NCI-H2107 (cell line): Measurements from ENCODE around the gene TBC1D8B.
"Not testable (repeated sequence)": the region's sequence is repeated elsewhere in the genome, so short reads cannot be mapped to it uniquely, and the experiment has no call there.

ENCODE experiments used
- DNase-seq: peaks from one replicate; lab custom pipeline; 2025; lab: John Stamatoyannopoulos, UW

TBC1D8B gene

GRCh38 chrX:106802388-106803275, at the start of gene TBC1D8B:
TBC1D8B (plus strand) TSS chrX:106802673; CDS start chrX:106802854, 181 bp downstream.
- DNase-seq, result peak; percentile 13

- not testable (repeated sequence) for DNase-seq
Observed at GRCh38 chrX:106769288-106769687, 33.2 kb upstream of the TBC1D8B start.

GRCh38 chrX:106774981-106775380, 27.5 kb upstream of the TBC1D8B start:
- no peak for DNase-seq

DNA sequence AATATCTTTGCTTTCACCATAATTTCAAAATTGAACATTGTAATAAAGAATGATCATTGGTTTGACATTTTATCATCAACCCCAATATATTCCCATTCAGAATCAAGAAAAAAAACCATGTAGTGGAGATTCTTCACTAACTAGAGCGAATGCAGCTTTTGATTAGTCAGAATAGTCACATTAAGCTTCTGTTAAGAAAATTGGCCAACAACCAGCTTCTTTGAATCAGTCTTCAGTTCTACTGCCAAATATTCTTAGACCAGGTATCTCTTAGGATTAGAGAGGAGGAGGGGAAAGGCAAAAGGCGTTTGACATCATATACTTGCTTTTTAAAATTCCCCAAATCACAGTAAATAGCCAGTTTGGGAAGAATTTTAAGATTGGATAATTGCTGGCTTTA, 22.2 kb upstream of the TBC1D8B start:
- no peak for DNase-seq

GRCh38 chrX:106780664-106781377, 21.7 kb upstream of the TBC1D8B start:
- no peak for DNase-seq

- no peak for DNase-seq
Observed at GRCh38 chrX:106783716-106784115, 18.8 kb upstream of the TBC1D8B start.

DNA sequence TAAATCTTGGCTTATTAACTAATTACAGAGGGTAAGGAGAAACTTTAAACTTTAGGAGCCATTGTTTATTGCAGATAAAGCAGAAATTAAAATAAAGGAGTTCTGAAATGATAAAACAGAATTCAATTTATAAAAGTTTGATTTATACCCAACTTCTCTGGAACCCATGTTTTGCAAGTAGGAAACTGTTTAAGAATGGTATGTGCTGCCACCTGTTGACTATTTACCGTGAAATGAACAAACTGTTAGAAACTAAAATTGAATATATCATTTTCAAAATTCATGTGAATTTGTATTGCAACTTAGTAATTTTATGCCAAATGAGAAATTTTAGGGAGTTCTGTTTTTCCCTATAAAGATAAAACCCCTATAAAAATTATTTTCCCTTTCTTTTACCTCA, 11.0 kb upstream of the TBC1D8B start:
- no peak for DNase-seq

DNA sequence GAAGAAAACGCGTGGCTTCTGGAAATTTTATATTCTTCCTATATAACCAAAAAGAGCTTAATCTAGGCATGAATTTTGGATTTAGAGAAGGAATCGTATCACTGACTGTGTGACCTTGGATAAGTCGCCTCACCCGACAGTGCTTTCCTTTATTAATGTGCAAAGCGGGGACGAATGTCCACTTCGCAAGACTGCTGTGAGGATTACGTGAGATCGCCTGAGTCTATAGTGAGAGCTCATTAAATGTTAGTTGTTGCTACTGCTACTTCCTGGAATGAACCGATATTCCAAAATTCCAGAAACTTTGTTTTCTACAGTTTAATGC, 448 bp upstream of the TBC1D8B start:
- no peak for DNase-seq

GRCh38 chrX:106811131-106811910, 8.8 kb downstream of the TBC1D8B start:
- DNase-seq, result no peak

DNA sequence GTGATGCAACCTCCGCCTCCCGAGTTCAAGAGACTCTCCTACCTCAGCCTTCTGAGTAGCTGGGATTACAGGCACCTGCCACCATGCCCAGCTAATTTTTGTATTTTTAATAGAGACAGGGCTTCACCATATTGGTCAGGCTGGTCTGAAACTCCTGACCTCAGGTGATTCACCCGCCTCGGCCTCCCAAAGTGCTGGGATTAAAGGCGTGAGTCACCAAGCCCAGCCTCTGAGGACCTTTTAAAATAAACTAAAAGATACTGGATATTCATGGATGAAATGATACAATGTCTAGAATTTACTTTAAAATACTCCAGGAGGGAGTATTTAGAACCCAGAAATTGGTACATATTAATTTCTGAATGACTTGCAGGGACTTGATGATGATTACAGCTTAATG, 10.5 kb downstream of the TBC1D8B start:
- DNase-seq, result not testable (repeated sequence)

- DNase-seq, result not testable (repeated sequence)
Observed at GRCh38 chrX:106814093-106814492, 11.6 kb downstream of the TBC1D8B start.

DNA sequence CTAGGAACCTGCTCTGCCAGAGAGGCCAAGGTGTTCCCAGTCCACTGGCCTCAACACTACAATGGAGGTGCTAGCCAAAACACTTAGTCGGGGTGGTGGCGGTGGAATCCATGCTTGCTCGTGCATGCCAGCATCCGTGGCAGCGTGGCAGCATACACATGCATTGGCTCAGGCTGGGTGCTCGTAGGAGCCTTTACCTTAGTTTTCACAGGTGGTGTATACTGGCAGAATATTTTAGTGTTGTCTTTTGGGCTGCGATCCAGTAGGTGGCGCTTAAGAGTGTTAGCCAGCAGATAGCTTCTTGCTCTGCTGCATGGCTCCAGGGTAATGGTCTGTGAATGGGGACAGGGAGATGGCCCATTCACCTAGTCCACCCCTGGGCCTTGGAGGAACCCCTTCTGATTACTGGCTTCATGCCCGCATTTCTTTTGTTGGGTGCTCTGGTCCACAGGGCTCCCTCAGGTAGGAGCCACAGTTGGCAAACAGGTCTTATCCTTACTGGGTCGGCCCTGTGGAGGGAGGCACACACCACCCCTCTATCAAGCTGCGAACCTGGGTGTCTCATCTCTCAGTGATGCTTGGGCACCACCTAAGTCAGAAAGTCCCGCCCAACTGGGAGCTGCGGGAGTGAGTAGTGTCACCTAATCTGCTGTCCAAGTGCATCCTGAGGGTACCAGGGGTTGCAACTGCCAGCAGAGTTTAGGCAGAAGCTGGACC, 60.7 kb downstream of the TBC1D8B start:
- no peak for DNase-seq

- DNase-seq, result no peak
Observed at GRCh38 chrX:106863697-106864096, 61.2 kb downstream of the TBC1D8B start.

GRCh38 chrX:106872796-106873195, 70.3 kb downstream of the TBC1D8B start:
- not testable (repeated sequence) for DNase-seq

- no peak for DNase-seq
Observed at GRCh38 chrX:106874075-106874474, 71.6 kb downstream of the TBC1D8B start.

GRCh38 chrX:106875151-106875550, 72.7 kb downstream of the TBC1D8B start:
- no peak for DNase-seq

- no peak for DNase-seq
Observed at GRCh38 chrX:106889468-106889867, 87.0 kb downstream of the TBC1D8B start.

GRCh38 chrX:106891762-106892460, 89.4 kb downstream of the TBC1D8B start:
- DNase-seq, result no peak

DNA sequence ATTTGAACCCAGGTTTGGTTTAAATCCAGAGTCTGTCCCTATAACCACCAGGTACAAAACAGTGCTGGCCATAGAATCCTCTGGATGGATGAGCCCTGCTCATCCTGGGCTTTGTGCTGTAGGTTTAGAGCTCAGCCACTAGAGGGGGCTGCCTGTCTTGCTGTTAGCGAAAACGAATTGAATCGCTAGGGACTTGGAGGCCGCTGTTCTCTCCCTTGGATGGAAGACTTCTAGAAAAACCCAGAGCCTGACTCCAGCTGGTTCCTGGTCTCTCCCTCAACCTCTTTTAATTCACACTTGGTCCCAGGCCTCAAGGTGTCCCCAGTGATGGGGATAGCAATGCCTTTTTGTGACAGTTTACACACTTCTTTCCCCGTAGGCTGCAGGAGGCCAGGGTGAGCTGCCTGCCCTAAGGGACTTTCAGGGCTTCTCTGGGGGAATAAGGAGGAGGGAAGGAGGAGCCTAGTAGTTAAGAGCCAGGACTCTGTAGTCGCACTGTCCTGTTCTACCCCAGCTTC, 92.0 kb downstream of the TBC1D8B start:
- peak; percentile 37 for DNase-seq

DNA sequence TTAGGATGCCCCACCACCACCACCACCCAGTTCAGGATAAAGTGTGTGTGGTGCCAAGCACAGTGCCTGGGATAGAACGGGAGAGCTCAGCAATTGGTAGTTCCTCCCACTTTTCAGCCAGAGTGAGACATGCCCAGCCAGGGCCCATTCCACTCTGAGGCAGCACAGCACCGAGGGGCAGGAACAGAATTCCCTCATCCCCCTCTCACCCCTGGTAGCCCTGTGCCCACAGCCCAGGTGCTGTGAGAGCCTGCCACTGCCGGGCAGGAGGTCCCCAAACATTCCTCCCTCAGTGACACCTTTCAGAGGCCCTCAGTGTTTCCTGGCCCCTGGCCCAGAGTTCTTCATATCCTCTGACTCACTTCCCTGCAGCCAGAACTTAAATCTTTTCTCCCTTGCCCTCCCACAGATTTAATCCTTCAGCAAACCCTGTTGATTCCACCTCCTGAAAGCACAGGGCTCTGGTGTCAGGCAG, 92.5 kb downstream of the TBC1D8B start:
- DNase-seq, result no peak

DNA sequence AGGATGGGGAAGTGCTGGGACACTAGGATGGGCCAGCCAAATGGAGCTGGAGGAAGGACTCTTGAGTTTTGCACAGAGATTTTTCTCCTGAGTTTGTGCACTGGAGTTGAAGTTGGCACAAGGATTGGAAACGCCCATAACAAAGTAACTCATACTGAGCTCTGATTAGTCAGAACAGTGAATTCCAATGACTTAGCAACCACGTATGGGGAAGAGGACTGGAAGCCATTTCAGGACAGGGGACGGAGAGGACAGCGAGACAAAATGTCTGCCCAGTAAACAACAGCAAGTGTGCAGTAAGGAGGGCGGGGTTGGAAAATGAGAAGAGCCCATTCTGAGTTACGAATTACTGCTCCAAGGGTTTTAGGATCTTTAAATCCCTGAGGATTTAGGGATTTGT, 94.8 kb downstream of the TBC1D8B start:
- no peak for DNase-seq
